ENCODE data around the gene S100PBP. TPM values are rescaled to one million over a fixed set of nuclear protein-coding genes. Genes with fewer than 3 reads are reported as not detected.
A peak's percentile ranks its signal among the peaks of the same experiment; 100 is the strongest.

Gene S100PBP
- total and polyA plus RNA-seq, 10 donors = 15.5 to 76.3 (median 52.0) TPM

GRCh38 chr1:32770221-32770731 is 47.2 kb upstream of the S100PBP start:
- WGBS, 5 donors = 92 to 97% (median 95%) methylated on average over 17 to 25 of the region's 25 CpGs
- DNase-seq = no peak
- H3K4me1 ChIP-seq = peaks cover 0 to 12% (median 3%) of the 10 kb centered on the region in 6 donors

GRCh38 chr1:32770741-32771548 is 46.5 kb upstream of the S100PBP start:
- Histone ChIP-seq H3K36me3 (peaks cover 0 to 27% (median 20%) of the 10 kb centered on the region in 6 donors), H3K9me3 (no peaks in the 10 kb centered on the region), H3K4me1 (peaks cover 0 to 18% (median 3%) of the 10 kb centered on the region in 6 donors), H3K27me3 (replicated peaks in 1 of 7) (no peaks in the 10 kb centered on the region), H3K27ac (no peak overlapping the region), H3K4me3 (no peak overlapping the region)
- 80 to 91% (median 85%) methylated on average over 15 to 18 of the region's 18 CpGs for WGBS, 5 donors
- TF ChIP-seq CTCF (IDR thresholded peaks at IDR 0.05 in 8 of 11, conservative IDR thresholded peaks at IDR 0.05 in 3 of 11) (no peak), POLR2AphosphoS5 (IDR thresholded peaks at IDR 0.05) (no peak), POLR2A (IDR thresholded peaks at IDR 0.05) (no peak)
- DNase-seq = peak; percentile 49
- intact Hi-C loops (cut with DNase I; ENCODE audit: low total_unique reads) = loop anchor here (5.0 kb wide), 1 partner anchor 59 kb away; no protein-coding TSS in a partner anchor

More at GRCh38 chr1:32770221-32770731, 47.2 kb upstream of the S100PBP start:
- H3K36me3 ChIP-seq = peaks cover 0 to 20% (median 14%) of the 10 kb centered on the region in 6 donors
- no peaks in the 10 kb centered on the region for H3K9me3 ChIP-seq
- H3K27me3 ChIP-seq (replicated peaks in 1 of 7) = no peaks in the 10 kb centered on the region
- TF ChIP-seq POLR2A (IDR thresholded peaks at IDR 0.05) = no peak
- peak in 1 of 3 donors; percentile 22 for TF ChIP-seq POLR2AphosphoS5 (IDR thresholded peaks at IDR 0.05)
- intact Hi-C loops (cut with DNase I; ENCODE audit: low total_unique reads) = loop anchor here (5.0 kb wide), 1 partner anchor 58 kb away; no protein-coding TSS in a partner anchor
- H3K27ac ChIP-seq = no peak overlapping the region
- H3K4me3 ChIP-seq = no peak overlapping the region

- Histone ChIP-seq H3K27ac (no peak overlapping the region), H3K36me3 (peaks cover 0 to 35% (median 28%) of the 10 kb centered on the region in 6 donors)
- intact Hi-C loops (cut with DNase I; ENCODE audit: low total_unique reads) = loop anchor here (5.0 kb wide), 1 partner anchor 59 kb away; no protein-coding TSS in a partner anchor
Measured at GRCh38 chr1:32771561-32772280, 45.7 kb upstream of the S100PBP start.

More at GRCh38 chr1:32771561-32772280, 45.7 kb upstream of the S100PBP start:
- Histone ChIP-seq H3K9me3 (no peaks in the 10 kb centered on the region), H3K4me3 (no peak overlapping the region), H3K27me3 (replicated peaks in 1 of 7) (no peaks in the 10 kb centered on the region), H3K4me1 (peaks cover 0 to 18% (median 3%) of the 10 kb centered on the region in 6 donors)
- TF ChIP-seq POLR2AphosphoS5 (IDR thresholded peaks at IDR 0.05) (peak in 1 of 3 donors; percentile 49), CTCF (IDR thresholded peaks at IDR 0.05 in 8 of 11, conservative IDR thresholded peaks at IDR 0.05 in 3 of 11) (no peak)
- peak; percentile 66 for DNase-seq
- 89 to 93% (median 92%) methylated on average over 23 to 30 of the region's 30 CpGs for WGBS, 5 donors
